DND-41 (cell line): ENCODE data around the gene ARHGEF4.

ENCODE experiments used
- ATAC-seq: fragments of 200-7000 bp; cut with Tn5 transposase; 3 replicates; pipeline ENCODE4 v1.9.1; 2021; ENCODE audit warnings: low read depth; ENCODE audit not compliant: insufficient read depth
- DNase-seq: peaks from one replicate; pipeline ENCODE4 v3.0.0-alpha.2; 2020
- H2AFZ ChIP-seq: 2 replicates; pipeline ENCODE4 v1.6.0; 2012; ENCODE audit warnings: low read depth, low read length
- H3K27ac ChIP-seq: 2 replicates; pipeline ENCODE4 v1.5.1; 2012; ENCODE audit warnings: low read length, inconsistent platforms
- H3K27me3 ChIP-seq: fragments of 200-600 bp; sonication (generic); 2 replicates; pipeline ENCODE4 v1.6.0; 2012; ENCODE audit warnings: low read length, mild to moderate bottlenecking, inconsistent platforms; ENCODE audit not compliant: insufficient read depth, poor library complexity
- H3K36me3 ChIP-seq: 2 replicates; pipeline ENCODE4 v1.5.1; 2012; ENCODE audit warnings: low read length, inconsistent platforms; ENCODE audit not compliant: insufficient read depth
- H3K4me1 ChIP-seq: 2 replicates; pipeline ENCODE4 v1.5.1; 2012; ENCODE audit warnings: mild to moderate bottlenecking, low read length; ENCODE audit not compliant: insufficient read depth
- H3K4me2 ChIP-seq: 2 replicates; pipeline ENCODE4 v1.6.0; 2012; ENCODE audit warnings: mild to moderate bottlenecking, moderate library complexity, low read length, inconsistent platforms; ENCODE audit not compliant: insufficient read depth
- H3K4me3 ChIP-seq, 2 experiments: fragments of 200-600 bp in 1 of 2; shearing (Covaris generic) in 1 of 2; 2 replicates each; pipeline ENCODE4 v1.5.1; 2012 to 2016; ENCODE audit warnings: inconsistent platforms in 2 of 2, low read length in 2 of 2, mild to moderate bottlenecking in 2 of 2, low read depth in 1 of 2, moderate library complexity in 1 of 2
- H3K79me2 ChIP-seq: 2 replicates; pipeline ENCODE4 v1.6.0; 2012; ENCODE audit warnings: low read length, inconsistent platforms; ENCODE audit not compliant: insufficient read depth
- H3K9ac ChIP-seq: 2 replicates; pipeline ENCODE4 v1.6.0; 2012; ENCODE audit warnings: low read depth, mild to moderate bottlenecking, inconsistent platforms, low read length, moderate library complexity
- H3K9me3 ChIP-seq: 2 replicates; pipeline ENCODE4 v1.5.1; 2012; ENCODE audit warnings: low read length, moderate library complexity, mild to moderate bottlenecking, inconsistent platforms; ENCODE audit not compliant: insufficient read depth, severe bottlenecking
- H4K20me1 ChIP-seq: 2 replicates; pipeline ENCODE4 v1.6.0; 2012; ENCODE audit warnings: low read length; ENCODE audit not compliant: insufficient read depth
- CTCF ChIP-seq: IDR thresholded peaks from 2 replicates; pipeline ENCODE4 v1.5.1; 2012; ENCODE audit warnings: borderline replicate concordance, low read length, moderate library complexity, mild to moderate bottlenecking; ENCODE audit not compliant: poor library complexity, severe bottlenecking; ENCODE audit errors: extremely low read depth
- EZH2 ChIP-seq: IDR thresholded peaks from 3 replicates; pipeline ENCODE4 v1.6.1; 2012; ENCODE audit warnings: borderline replicate concordance, low read depth, mild to moderate bottlenecking, moderate library complexity, low read length, inconsistent platforms; ENCODE audit not compliant: severe bottlenecking

ARHGEF4 gene

GRCh38 chr2:130847776-130848525 is 11.2 kb downstream of the ARHGEF4 start:
- Histone ChIP-seq H3K36me3 (no peaks in the 10 kb centered on the region), H3K9me3 (no peaks in the 10 kb centered on the region), H3K27me3 (no peaks in the 10 kb centered on the region), H3K4me1 (no peaks in the 10 kb centered on the region), H4K20me1 (no peaks in the 10 kb centered on the region), H3K9ac (no peak overlapping the region), H3K27ac (no peak overlapping the region), H2AFZ (no peak overlapping the region), H3K4me2 (no peak overlapping the region), H3K79me2 (no peaks in the 10 kb centered on the region), H3K4me3 (no peak overlapping the region)
- ATAC-seq (no peak), DNase-seq (no peak)
- TF ChIP-seq CTCF: no peak
- no peak for TF ChIP-seq EZH2

- no peaks in the 10 kb centered on the region for H3K9me3 ChIP-seq
- ATAC-seq (no peak), DNase-seq (no peak)
- H3K36me3 ChIP-seq: no peaks in the 10 kb centered on the region
- H3K4me1 ChIP-seq: no peaks in the 10 kb centered on the region
- no peak overlapping the region for H2AFZ ChIP-seq
- peaks cover 3% of the 10 kb centered on the region; the same call in 1 of the 2 replicates for H4K20me1 ChIP-seq
- H3K27me3 ChIP-seq: no peaks in the 10 kb centered on the region
- no peak overlapping the region for H3K4me2 ChIP-seq
- H3K27ac ChIP-seq: no peak overlapping the region
- H3K4me3 ChIP-seq: no peak overlapping the region
- H3K9ac ChIP-seq: no peak overlapping the region
- no peaks in the 10 kb centered on the region for H3K79me2 ChIP-seq
- TF ChIP-seq EZH2 (no peak), CTCF (no peak)
Observed at GRCh38 chr2:130848526-130849210, 12.0 kb downstream of the ARHGEF4 start.

GRCh38 chr2:130849896-130850787 is 13.4 kb downstream of the ARHGEF4 start:
- no peak overlapping the region for H3K4me3 ChIP-seq
- H3K27me3 ChIP-seq: no peaks in the 10 kb centered on the region
- ATAC-seq (no peak), DNase-seq (no peak)
- H3K27ac ChIP-seq: no peak overlapping the region
- H3K9ac ChIP-seq: no peak overlapping the region
- H2AFZ ChIP-seq: no peak overlapping the region
- H3K4me1 ChIP-seq: no peaks in the 10 kb centered on the region
- TF ChIP-seq EZH2 (no peak), CTCF (no peak)
- no peaks in the 10 kb centered on the region for H3K36me3 ChIP-seq
- H4K20me1 ChIP-seq: peaks cover 4% of the 10 kb centered on the region; the same call in 1 of the 2 replicates
- H3K9me3 ChIP-seq: no peaks in the 10 kb centered on the region
- no peaks in the 10 kb centered on the region for H3K79me2 ChIP-seq
- no peak overlapping the region for H3K4me2 ChIP-seq
